Chondrocyte (in vitro differentiated cells): ENCODE results near the gene PLA2G2E. TPM values are rescaled to one million over a fixed set of nuclear protein-coding genes. Genes with fewer than 3 reads are reported as not detected.

Experiments
- DNase-seq: peaks from one replicate; pipeline ENCODE4 v3.0.0; 2021; ENCODE audit warnings: mixed read lengths, low spot score
- H3K27ac Mint-ChIP-seq: one replicate; pipeline ENCODE4 v1.8.0; 2021; ENCODE audit warnings: mild to moderate bottlenecking, moderate library complexity, mixed read lengths; ENCODE audit not compliant: unreplicated experiment
- H3K27me3 Mint-ChIP-seq: 2 replicates; pipeline ENCODE4 v1.8.0; 2021; ENCODE audit warnings: low read depth, mixed read lengths
- H3K36me3 Mint-ChIP-seq: 2 replicates; pipeline ENCODE4 v1.8.0; 2021; ENCODE audit warnings: low read depth, mixed read lengths
- H3K4me1 Mint-ChIP-seq: 2 replicates; pipeline ENCODE4 v1.8.0; 2021; ENCODE audit warnings: low read depth, mild to moderate bottlenecking, mixed read lengths
- H3K4me3 Mint-ChIP-seq: one replicate; pipeline ENCODE4 v1.8.0; 2021; ENCODE audit warnings: mild to moderate bottlenecking, moderate library complexity, mixed read lengths; ENCODE audit not compliant: unreplicated experiment
- H3K9me3 Mint-ChIP-seq: 2 replicates; pipeline ENCODE4 v1.8.0; 2021; ENCODE audit warnings: low read depth, mixed read lengths
- CTCF ChIP-seq: fragments of 200-600 bp; sonication (generic); IDR thresholded peaks from 2 replicates; pipeline ENCODE4 v1.5.0; 2021; ENCODE audit warnings: antibody characterized with exemption, mild to moderate bottlenecking, moderate library complexity
- total RNA-seq: library from RNA; stranded (reverse); gene quantifications from 3 replicates; pipeline ENCODE4 v1.2.1, GENCODE V29; 2021

The PLA2G2E gene
- total RNA-seq, 1 donor from 2014 or later: not detected

GRCh38 chr1:19923953-19924346 lies 533 bp upstream of the PLA2G2E start:
- Mint-ChIP-seq H3K4me1 (no peaks in the 10 kb centered on the region), H3K27me3 (peaks cover 12% of the 10 kb centered on the region), H3K27ac (no peak overlapping the region), H3K4me3 (no peak overlapping the region), H3K36me3 (no peaks in the 10 kb centered on the region), H3K9me3 (no peaks in the 10 kb centered on the region)
- no peak for TF ChIP-seq CTCF
- no peak for DNase-seq

- no peak for TF ChIP-seq CTCF
- Mint-ChIP-seq H3K9me3 (no peaks in the 10 kb centered on the region), H3K27me3 (peaks cover 12% of the 10 kb centered on the region), H3K4me1 (peaks cover 6% of the 10 kb centered on the region), H3K36me3 (no peaks in the 10 kb centered on the region), H3K4me3 (no peak overlapping the region), H3K27ac (no peak overlapping the region)
- no peak for DNase-seq
These were observed 1.3 kb downstream of the PLA2G2E start for GRCh38 chr1:19922015-19922688.

GRCh38 chr1:19921310-19921709 lies 2.1 kb downstream of the PLA2G2E start:
- Mint-ChIP-seq H3K9me3 (no peaks in the 10 kb centered on the region), H3K27me3 (peaks cover 7% of the 10 kb centered on the region), H3K27ac (no peak overlapping the region), H3K4me1 (peaks cover 6% of the 10 kb centered on the region), H3K4me3 (no peak overlapping the region), H3K36me3 (no peaks in the 10 kb centered on the region)
- TF ChIP-seq CTCF: no peak
- no peak for DNase-seq

GRCh38 chr1:19920132-19920710 lies 3.2 kb downstream of the PLA2G2E start:
- Mint-ChIP-seq H3K27me3 (peaks cover 7% of the 10 kb centered on the region), H3K36me3 (no peaks in the 10 kb centered on the region), H3K9me3 (no peaks in the 10 kb centered on the region), H3K4me3 (no peak overlapping the region), H3K4me1 (peaks cover 6% of the 10 kb centered on the region), H3K27ac (no peak overlapping the region)
- DNase-seq: no peak
- TF ChIP-seq CTCF: no peak

- Mint-ChIP-seq H3K4me3 (no peak overlapping the region), H3K27ac (no peak overlapping the region), H3K27me3 (peaks cover 7% of the 10 kb centered on the region), H3K9me3 (no peaks in the 10 kb centered on the region), H3K4me1 (peaks cover 6% of the 10 kb centered on the region), H3K36me3 (peaks cover 3% of the 10 kb centered on the region)
- no peak for DNase-seq
- peak; percentile 95 for TF ChIP-seq CTCF
These were observed 5.4 kb downstream of the PLA2G2E start for GRCh38 chr1:19918057-19918456.
